B cell (primary cell): ENCODE results near the gene PSENEN. TPM values are rescaled to one million over a fixed set of nuclear protein-coding genes. Genes with fewer than 3 reads are reported as not detected.

Experiments used
- ATAC-seq: fragments of 200-7000 bp; cut with Tn5 transposase; one replicate; pipeline ENCODE4 v1.10.0; 2021; ENCODE audit warnings: low read depth, mild to moderate bottlenecking, moderate number of reproducible peaks, moderate library complexity
- CTCF ChIA-PET: fragments of 350-600 bp; sonication (Branson Sonifier 250); formaldehyde crosslinking; loops from one replicate; lab custom pipeline; 2021; ENCODE audit warnings: antibody characterized with exemption, inconsistent platforms; lab: Charles Lee
- POLR2A ChIA-PET: fragments of 350-600 bp; sonication (Branson Sonifier 250); formaldehyde crosslinking; loops from one replicate; lab custom pipeline; 2021; ENCODE audit warnings: antibody characterized with exemption; lab: Charles Lee
- DNase-seq: peaks from one replicate; pipeline ENCODE4 v3.0.0; 2013
- H2AFZ ChIP-seq: 2 replicates; pipeline ENCODE4 v1.6.1; 2012; ENCODE audit warnings: mild to moderate bottlenecking, low read depth, low read length; ENCODE audit not compliant: insufficient read depth, poor library complexity, severe bottlenecking
- H3K27ac ChIP-seq, 2 donors: 1 replicate in 1 of 2; 2 replicates in 1 of 2; pipeline ENCODE4 v1.5.1; 2012 to 2013; ENCODE audit warnings: low read length in 2 of 2, mild to moderate bottlenecking in 2 of 2, moderate library complexity in 1 of 2
- H3K27me3 ChIP-seq, 4 experiments: fragments of 200-600 bp in 1 of 4; sonication (generic) in 1 of 4; replicated peaks in 1 of 4; 1 replicate in 2 of 4; 2 replicates in 2 of 4; pipeline versions ENCODE4 v1.6.1 to v1.7.0; 2013 to 2016; ENCODE audit warnings: low read length in 3 of 4, mild to moderate bottlenecking in 2 of 4, mixed read lengths in 1 of 4, moderate library complexity in 1 of 4; ENCODE audit not compliant: insufficient read depth in 4 of 4, control insufficient read depth in 3 of 4; ENCODE audit errors: control extremely low read depth in 1 of 4
- H3K36me3 ChIP-seq, 2 experiments: replicated peaks in 1 of 2; 1 replicate in 1 of 2; 2 replicates in 1 of 2; pipeline versions ENCODE4 v1.6.1 to v1.7.1; 2013; ENCODE audit warnings: low read length in 1 of 2; ENCODE audit not compliant: insufficient read depth in 2 of 2, control insufficient read depth in 1 of 2; ENCODE audit errors: control extremely low read depth in 1 of 2, extremely low read depth in 1 of 2
- H3K4me1 ChIP-seq, 2 donors: fragments of 200-600 bp in 1 of 2; sonication (generic) in 1 of 2; 1 replicate in 1 of 2; 2 replicates in 1 of 2; pipeline versions ENCODE4 v1.5.1 to v1.6.1; 2013 to 2017; ENCODE audit warnings: low read length in 2 of 2; ENCODE audit not compliant: control insufficient read depth in 2 of 2, insufficient read depth in 2 of 2
- H3K4me2 ChIP-seq: replicated peaks from 2 replicates; pipeline ENCODE3; 2012; ENCODE audit warnings: mild to moderate bottlenecking, low read depth, low read length; ENCODE audit not compliant: poor library complexity, severe bottlenecking
- H3K4me3 ChIP-seq, 5 experiments: fragments of 200-600 bp in 1 of 5; sonication (generic) in 1 of 5; 1 replicate in 3 of 5; 2 replicates in 2 of 5; pipeline versions ENCODE4 v1.5.1 to v1.7.0; 2011 to 2016; ENCODE audit warnings: low read length in 4 of 5, mild to moderate bottlenecking in 4 of 5, low read depth in 2 of 5, control low read depth in 1 of 5, moderate library complexity in 1 of 5; ENCODE audit not compliant: insufficient read depth in 1 of 5; ENCODE audit errors: control extremely low read depth in 1 of 5, extremely low read depth in 1 of 5
- H3K79me2 ChIP-seq: fragments of 200-600 bp; sonication (generic); one replicate; pipeline ENCODE4 v1.6.0; 2016; ENCODE audit warnings: low read length; ENCODE audit not compliant: control insufficient read depth, insufficient read depth
- H3K9ac ChIP-seq: fragments of 200-600 bp; sonication (generic); 2 replicates; pipeline ENCODE4 v1.6.1; 2017; ENCODE audit warnings: mild to moderate bottlenecking, low read length, moderate library complexity
- H3K9me3 ChIP-seq, 3 donors: one replicate each; pipeline versions ENCODE4 v1.6.1 to v1.7.1; 2013; ENCODE audit warnings: low read length in 2 of 3; ENCODE audit not compliant: control insufficient read depth in 2 of 3, insufficient read depth in 1 of 3; ENCODE audit errors: control extremely low read depth in 1 of 3
- H4K20me1 ChIP-seq: 2 replicates; pipeline ENCODE4 v1.6.0; 2012; ENCODE audit warnings: mild to moderate bottlenecking, low read length; ENCODE audit not compliant: insufficient read depth, control insufficient read depth, poor library complexity, severe bottlenecking
- H3K27ac Mint-ChIP-seq: one replicate; pipeline ENCODE4 v1.8.0; 2021; ENCODE audit warnings: mixed read lengths
- H3K27me3 Mint-ChIP-seq: one replicate; pipeline ENCODE4 v1.8.0; 2021; ENCODE audit warnings: mixed read lengths
- H3K4me1 Mint-ChIP-seq: one replicate; pipeline ENCODE4 v1.8.0; 2021; ENCODE audit warnings: mixed read lengths
- H3K4me3 Mint-ChIP-seq: one replicate; pipeline ENCODE4 v1.8.0; 2021; ENCODE audit warnings: mixed read lengths
- H3K9me3 Mint-ChIP-seq: one replicate; pipeline ENCODE4 v1.8.0; 2022; ENCODE audit warnings: mixed read lengths; ENCODE audit not compliant: insufficient read depth
- CTCF ChIP-seq: fragments of 200-600 bp; IDR thresholded peaks from one replicate; pipeline ENCODE4 v1.8.0; 2022; ENCODE audit warnings: antibody characterized with exemption, mild to moderate bottlenecking
- EZH2 ChIP-seq: IDR thresholded peaks from 2 replicates; pipeline ENCODE4 v1.6.1; 2012; ENCODE audit warnings: borderline replicate concordance, low read depth, mild to moderate bottlenecking, moderate library complexity, low read length; ENCODE audit not compliant: insufficient read depth, poor library complexity, severe bottlenecking
- WGBS: methylation state at CpG from one replicate; pipeline ENCODE4 v1.1.5; 2013; ENCODE audit warnings: missing lambda C conversion rate; ENCODE audit not compliant: insufficient coverage; 5-methylcytosine and 5-hydroxymethylcytosine counted together
- intact Hi-C: fragments of 100-400 bp; cut with micrococcal nuclease; formaldehyde crosslinking; loops from one replicate; pipeline ENCODE4 v1.10.0; 2022
- polyA plus RNA-seq: library from polyadenylated mRNA; depleted of rRNA; stranded (reverse); fragments of >200 nt; gene quantifications from 2 replicates; pipeline ENCODE4 v1.2.3, GENCODE V29; 2012
- total RNA-seq, 2 donors: library from RNA; stranded (reverse); fragments of 120-200 nt in 1 of 2; gene quantifications; 1 replicate in 1 of 2; 2 replicates in 1 of 2; pipeline versions ENCODE4 v1.2.3 to v1.2.4, GENCODE V29; 2013 to 2022

PSENEN gene
- total and polyA plus RNA-seq, 2 donors (not counting 1 experiment from before 2014, with no cell fraction given), result 17.7 to 36.4 TPM

GRCh38 chr19:35708391-35708790, 37.1 kb upstream of the PSENEN start:
- ATAC-seq (no peak), DNase-seq (no peak)
- no peaks in the 10 kb centered on the region for H3K27me3 ChIP-seq
- peaks cover 22 to 39% of the 10 kb centered on the region in 2 donors for H3K4me1 ChIP-seq
- H4K20me1 ChIP-seq, result no peaks in the 10 kb centered on the region
- peaks cover 5% of the 10 kb centered on the region for H3K79me2 ChIP-seq
- 100% methylated on average over 1 of the region's 1 CpG for WGBS
- intact Hi-C loops, result no loop called here
- H3K27ac ChIP-seq, result no peak overlapping the region
- H3K9ac ChIP-seq, result no peak overlapping the region
- no peak overlapping the region for H3K4me2 ChIP-seq
- Mint-ChIP-seq H3K27me3 (no peaks in the 10 kb centered on the region), H3K4me1 (peaks cover 29% of the 10 kb centered on the region), H3K9me3 (no peaks in the 10 kb centered on the region), H3K4me3 (no peak overlapping the region), H3K27ac (no peak overlapping the region)
- H3K9me3 ChIP-seq, result no peaks in the 10 kb centered on the region
- POLR2A ChIA-PET, result interaction anchor here (0.7 kb wide), 3 partner anchors 14 to 223 kb away, joined by 3 to 6 read pairs (median 4); no protein-coding TSS in a partner anchor
- H3K4me3 ChIP-seq, result no peak overlapping the region
- H3K36me3 ChIP-seq, result no peaks in the 10 kb centered on the region
- TF ChIP-seq CTCF (no peak), EZH2 (no peak)
- CTCF ChIA-PET, result interaction anchor here (1.7 to 3.8 kb wide), 2 partner anchors 12 to 16 kb away, joined by 6 to 32 read pairs; no protein-coding TSS in a partner anchor
- H2AFZ ChIP-seq, result no peak overlapping the region
